Natural killer cell (primary cell): Measurements from ENCODE around the gene SNN. TPM values are rescaled to one million over a fixed set of nuclear protein-coding genes. Genes with fewer than 3 reads are reported as not detected.

Experiments
- ATAC-seq, 3 donors: fragments of 150-1000 bp in 2 of 3; fragments of 200-7000 bp in 1 of 3; cut with Tn5 transposase; 1 replicate in 1 of 3; 2 replicates in 2 of 3; pipeline ENCODE4 v1.10.0; 2021; ENCODE audit warnings: mild to moderate bottlenecking in 2 of 3, moderate library complexity in 2 of 3
- DNase-seq, 2 donors: peaks; one replicate each; pipeline versions ENCODE4 v3.0.0 to v3.0.0-alpha.2; 2013 to 2021; ENCODE audit warnings: mixed read lengths in 1 of 2
- H3K27ac ChIP-seq: one replicate; pipeline ENCODE4 v1.5.1; 2013; ENCODE audit warnings: mild to moderate bottlenecking, low read length
- H3K27me3 ChIP-seq: one replicate; pipeline ENCODE4 v1.6.1; 2013; ENCODE audit warnings: low read length; ENCODE audit not compliant: control insufficient read depth, insufficient read depth
- H3K36me3 ChIP-seq: one replicate; pipeline ENCODE4 v1.6.1; 2013; ENCODE audit warnings: low read length; ENCODE audit not compliant: control insufficient read depth, insufficient read depth
- H3K4me1 ChIP-seq: one replicate; pipeline ENCODE4 v1.6.1; 2013; ENCODE audit warnings: low read length; ENCODE audit not compliant: control insufficient read depth, insufficient read depth
- H3K4me3 ChIP-seq: one replicate; pipeline ENCODE4 v1.5.1; 2013; ENCODE audit warnings: low read length
- H3K9me3 ChIP-seq: one replicate; pipeline ENCODE4 v1.6.1; 2013; ENCODE audit warnings: low read length; ENCODE audit not compliant: control insufficient read depth, insufficient read depth
- H3K27ac Mint-ChIP-seq, 2 donors: one replicate each; pipeline ENCODE4 v1.8.0; 2022; ENCODE audit warnings: mild to moderate bottlenecking in 2 of 2, mixed read lengths in 2 of 2, moderate library complexity in 1 of 2
- H3K27me3 Mint-ChIP-seq, 2 donors: one replicate each; pipeline ENCODE4 v1.8.0; 2022; ENCODE audit warnings: low read depth in 2 of 2, mixed read lengths in 2 of 2
- H3K36me3 Mint-ChIP-seq: one replicate; pipeline ENCODE4 v1.8.0; 2022; ENCODE audit warnings: mixed read lengths
- H3K4me1 Mint-ChIP-seq, 2 donors: one replicate each; pipeline ENCODE4 v1.8.0; 2022; ENCODE audit warnings: mixed read lengths in 2 of 2
- H3K4me3 Mint-ChIP-seq: one replicate; pipeline ENCODE4 v1.8.0; 2022; ENCODE audit warnings: mild to moderate bottlenecking, moderate library complexity, mixed read lengths
- H3K9me3 Mint-ChIP-seq, 2 donors: one replicate each; pipeline ENCODE4 v1.8.0; 2022; ENCODE audit warnings: mixed read lengths in 2 of 2
- WGBS: methylation state at CpG from one replicate; pipeline ENCODE4 v1.1.7; 2013; ENCODE audit warnings: missing lambda C conversion rate; ENCODE audit not compliant: insufficient coverage; 5-methylcytosine and 5-hydroxymethylcytosine counted together
- intact Hi-C: fragments of 100-400 bp; cut with micrococcal nuclease; formaldehyde crosslinking; loops from one replicate; pipeline ENCODE4 v1.14.2; 2022
- total RNA-seq, 4 donors: library from RNA; stranded (reverse); fragments of 120-200 nt in 1 of 4; gene quantifications; one replicate each; pipeline versions ENCODE4 v1.2.3 to v1.2.4, GENCODE V29; 2013 to 2022
- TF ChIP-seq, protein P1 (sequence below): fragments of 200-600 bp; IDR thresholded peaks from one replicate; pipeline ENCODE4 v1.8.0; 2022; ENCODE audit warnings: antibody characterized with exemption

The SNN gene
- total RNA-seq, 3 donors from 2014 or later (not counting 1 experiment from before 2014, with no cell fraction given) = 5.3 to 20.0 (median 12.5) TPM

- 54% methylated on average over 3 of the region's 3 CpGs for WGBS
- Mint-ChIP-seq H3K4me1 (peaks cover 9 to 22% of the 10 kb centered on the region in 2 donors), H3K27me3 (no peaks in the 10 kb centered on the region), H3K4me3 (no peak overlapping the region), H3K9me3 (no peaks in the 10 kb centered on the region), H3K27ac (peak overlapping the region in 1 of 2 donors; percentile 64), H3K36me3 (peaks cover 30% of the 10 kb centered on the region)
- no peaks in the 10 kb centered on the region for H3K27me3 ChIP-seq
- H3K4me3 ChIP-seq = no peak overlapping the region
- H3K9me3 ChIP-seq = no peaks in the 10 kb centered on the region
- TF ChIP-seq, protein P1, sequence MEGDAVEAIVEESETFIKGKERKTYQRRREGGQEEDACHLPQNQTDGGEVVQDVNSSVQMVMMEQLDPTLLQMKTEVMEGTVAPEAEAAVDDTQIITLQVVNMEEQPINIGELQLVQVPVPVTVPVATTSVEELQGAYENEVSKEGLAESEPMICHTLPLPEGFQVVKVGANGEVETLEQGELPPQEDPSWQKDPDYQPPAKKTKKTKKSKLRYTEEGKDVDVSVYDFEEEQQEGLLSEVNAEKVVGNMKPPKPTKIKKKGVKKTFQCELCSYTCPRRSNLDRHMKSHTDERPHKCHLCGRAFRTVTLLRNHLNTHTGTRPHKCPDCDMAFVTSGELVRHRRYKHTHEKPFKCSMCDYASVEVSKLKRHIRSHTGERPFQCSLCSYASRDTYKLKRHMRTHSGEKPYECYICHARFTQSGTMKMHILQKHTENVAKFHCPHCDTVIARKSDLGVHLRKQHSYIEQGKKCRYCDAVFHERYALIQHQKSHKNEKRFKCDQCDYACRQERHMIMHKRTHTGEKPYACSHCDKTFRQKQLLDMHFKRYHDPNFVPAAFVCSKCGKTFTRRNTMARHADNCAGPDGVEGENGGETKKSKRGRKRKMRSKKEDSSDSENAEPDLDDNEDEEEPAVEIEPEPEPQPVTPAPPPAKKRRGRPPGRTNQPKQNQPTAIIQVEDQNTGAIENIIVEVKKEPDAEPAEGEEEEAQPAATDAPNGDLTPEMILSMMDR = no peak
- peaks cover 59% of the 10 kb centered on the region for H3K36me3 ChIP-seq
- H3K27ac ChIP-seq = peak overlapping the region; percentile 51
- H3K4me1 ChIP-seq = peaks cover 3% of the 10 kb centered on the region
- ATAC-seq (peak in 1 of 3 donors; percentile 37), DNase-seq (peak in 1 of 2 donors; percentile 18)
- intact Hi-C loops = no loop called here
These were observed 21.0 kb downstream of the SNN start for GRCh38 chr16:11689031-11689840.

DNA sequence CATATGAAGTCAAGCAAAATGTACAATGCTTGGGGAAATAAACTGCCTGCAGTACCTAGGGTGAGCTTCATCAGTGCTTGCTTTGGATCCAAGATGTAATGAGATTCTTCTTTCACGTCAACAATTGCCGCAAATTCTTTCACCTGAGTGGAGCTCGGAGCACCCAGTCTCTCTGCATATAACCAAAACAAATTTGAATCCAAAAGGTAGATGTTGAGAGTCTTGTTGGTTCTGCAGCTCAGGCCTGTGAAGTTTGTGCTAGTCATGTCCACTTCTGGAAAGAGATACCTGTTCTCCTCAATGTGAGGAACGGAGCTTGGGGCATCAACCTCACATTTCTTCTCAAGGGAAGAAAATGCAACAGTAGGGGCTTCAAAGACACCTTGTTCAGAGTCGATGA is 23.0 kb downstream of the SNN start:
- no peak for ATAC-seq
- no peak for DNase-seq
- Mint-ChIP-seq H3K27ac (peak overlapping the region in 1 of 2 donors; percentile 17), H3K27me3 (no peaks in the 10 kb centered on the region), H3K4me1 (peaks cover 19 to 29% of the 10 kb centered on the region in 2 donors), H3K4me3 (no peak overlapping the region), H3K36me3 (peaks cover 24% of the 10 kb centered on the region), H3K9me3 (no peaks in the 10 kb centered on the region)
- TF ChIP-seq, protein P1 = no peak
- intact Hi-C loops = no loop called here
- 95% methylated on average over 5 of the region's 5 CpGs for WGBS
- Histone ChIP-seq H3K4me3 (no peak overlapping the region), H3K27ac (no peak overlapping the region), H3K27me3 (no peaks in the 10 kb centered on the region), H3K9me3 (no peaks in the 10 kb centered on the region), H3K4me1 (peaks cover 6% of the 10 kb centered on the region), H3K36me3 (peaks cover 56% of the 10 kb centered on the region)

DNA sequence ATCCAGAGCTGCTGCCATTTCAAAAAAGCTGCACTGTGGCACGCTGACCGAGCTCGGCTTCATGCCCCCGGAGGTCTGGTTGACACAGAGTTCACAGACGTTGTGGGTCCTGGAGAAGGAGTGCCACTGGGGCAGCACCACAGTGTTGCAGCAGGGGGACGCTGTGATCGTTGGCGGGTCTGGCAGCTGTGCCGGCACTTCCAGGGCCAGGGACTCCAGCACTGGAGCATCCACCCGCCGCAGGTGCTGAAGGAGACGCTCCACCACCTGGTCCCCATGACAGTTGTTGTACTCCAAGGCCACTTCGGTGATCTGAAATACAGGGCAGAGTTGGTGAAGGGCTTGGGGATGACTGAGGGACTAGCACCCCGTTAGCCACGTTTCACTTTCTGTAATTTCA is 23.5 kb downstream of the SNN start:
- DNase-seq (no peak), ATAC-seq (no peak)
- Mint-ChIP-seq H3K36me3 (peaks cover 18% of the 10 kb centered on the region), H3K27me3 (no peaks in the 10 kb centered on the region), H3K4me1 (peaks cover 25 to 34% of the 10 kb centered on the region in 2 donors), H3K4me3 (no peak overlapping the region), H3K27ac (no peak overlapping the region), H3K9me3 (no peaks in the 10 kb centered on the region)
- Histone ChIP-seq H3K4me3 (no peak overlapping the region), H3K9me3 (no peaks in the 10 kb centered on the region), H3K36me3 (peaks cover 56% of the 10 kb centered on the region), H3K27ac (no peak overlapping the region), H3K4me1 (peaks cover 11% of the 10 kb centered on the region), H3K27me3 (no peaks in the 10 kb centered on the region)
- TF ChIP-seq, protein P1 = no peak
- intact Hi-C loops = no loop called here
- 99% methylated on average over 15 of the region's 15 CpGs for WGBS
